Activated CD8-positive, alpha-beta memory T cell treated with anti-CD3 and anti-CD28 coated beads, Interleukin-2, amount 50 U/mL, for 4 hours (primary cell): ENCODE results near the gene DNAJC5.
"Not testable (repeated sequence)": the region's sequence is repeated elsewhere in the genome, so short reads cannot be mapped to it uniquely, and the experiment has no call there.

Experiments used
- DNase-seq: peaks from one replicate; pipeline ENCODE4 v3.0.0-alpha.2; 2020

DNAJC5 gene

GRCh38 chr20:63861981-63862901, 32.7 kb upstream of the DNAJC5 start:
- DNase-seq, result no peak

GRCh38 chr20:63863021-63863797, 31.7 kb upstream of the DNAJC5 start:
- DNase-seq, result no peak

GRCh38 chr20:63863798-63864544, 31.0 kb upstream of the DNAJC5 start:
- DNase-seq, result peak; percentile 73

DNA sequence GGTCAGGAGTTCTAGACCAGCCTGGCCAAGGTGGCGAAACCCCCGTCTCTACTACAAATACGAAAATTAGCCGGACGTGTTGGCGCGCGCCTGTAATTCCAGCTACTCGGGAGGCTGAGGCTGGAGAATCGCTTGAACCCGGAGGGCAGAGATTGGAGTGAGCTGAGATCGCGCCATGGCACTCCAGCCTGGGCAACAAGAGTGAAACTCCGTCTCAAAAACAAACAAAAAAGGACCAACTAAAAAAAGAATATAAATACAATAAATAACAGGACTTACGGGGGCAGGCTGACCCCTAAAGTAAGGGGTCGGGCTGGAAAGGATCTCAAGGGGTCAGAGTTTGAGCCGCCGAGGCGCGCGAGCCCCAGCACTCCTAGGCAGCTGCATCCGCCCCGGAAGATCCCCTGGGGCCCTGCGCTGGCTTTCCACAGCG, 30.4 kb upstream of the DNAJC5 start:
- DNase-seq, result no peak

- DNase-seq, result peak; percentile 96
Observed at GRCh38 chr20:63864978-63865640, 29.8 kb upstream of the DNAJC5 start, which contains the start of gene TPD52L2. TPD52L2 (plus strand) TSS chr20:63865270; CDS start chr20:63865366, 96 bp downstream.

GRCh38 chr20:63867042-63867441, 27.9 kb upstream of the DNAJC5 start:
- DNase-seq, result not testable (repeated sequence)

- no peak for DNase-seq
Observed at GRCh38 chr20:63868264-63868663, 26.7 kb upstream of the DNAJC5 start.

DNA sequence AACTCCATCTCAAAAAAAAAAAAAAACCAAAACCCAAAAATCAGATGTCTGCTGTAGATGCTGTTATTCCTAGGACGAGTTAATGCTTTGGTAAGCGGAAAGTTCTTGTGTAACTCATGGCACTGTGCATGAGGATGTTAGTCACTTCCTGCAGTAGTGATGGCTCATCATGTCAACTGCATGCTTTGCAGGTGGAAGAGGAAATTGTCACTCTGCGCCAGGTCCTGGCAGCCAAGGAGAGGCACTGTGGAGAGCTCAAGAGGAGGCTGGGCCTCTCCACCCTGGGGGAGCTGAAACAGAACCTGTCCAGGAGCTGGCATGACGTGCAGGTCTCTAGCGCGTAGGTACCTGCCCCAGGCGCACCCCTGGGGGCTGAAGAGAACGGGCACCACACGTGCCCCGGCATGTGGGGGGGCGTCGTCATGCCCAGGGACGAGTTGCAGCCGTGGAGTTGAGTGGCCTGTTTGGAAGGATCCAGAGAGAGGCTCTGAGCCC, 21.4 kb upstream of the DNAJC5 start:
- no peak for DNase-seq

GRCh38 chr20:63874241-63874640, 20.7 kb upstream of the DNAJC5 start:
- DNase-seq, result not testable (repeated sequence)

- no peak for DNase-seq
Observed at GRCh38 chr20:63876489-63877036, 18.4 kb upstream of the DNAJC5 start.

- no peak for DNase-seq
Observed at GRCh38 chr20:63877755-63878470, 17.0 kb upstream of the DNAJC5 start.

- DNase-seq, result no peak
Observed at GRCh38 chr20:63878899-63879663, 15.8 kb upstream of the DNAJC5 start.

GRCh38 chr20:63880901-63881300, 14.0 kb upstream of the DNAJC5 start:
- DNase-seq, result not testable (repeated sequence)

GRCh38 chr20:63881451-63882226, 13.3 kb upstream of the DNAJC5 start:
- no peak for DNase-seq

GRCh38 chr20:63882257-63883200, 12.4 kb upstream of the DNAJC5 start:
- no peak for DNase-seq

DNA sequence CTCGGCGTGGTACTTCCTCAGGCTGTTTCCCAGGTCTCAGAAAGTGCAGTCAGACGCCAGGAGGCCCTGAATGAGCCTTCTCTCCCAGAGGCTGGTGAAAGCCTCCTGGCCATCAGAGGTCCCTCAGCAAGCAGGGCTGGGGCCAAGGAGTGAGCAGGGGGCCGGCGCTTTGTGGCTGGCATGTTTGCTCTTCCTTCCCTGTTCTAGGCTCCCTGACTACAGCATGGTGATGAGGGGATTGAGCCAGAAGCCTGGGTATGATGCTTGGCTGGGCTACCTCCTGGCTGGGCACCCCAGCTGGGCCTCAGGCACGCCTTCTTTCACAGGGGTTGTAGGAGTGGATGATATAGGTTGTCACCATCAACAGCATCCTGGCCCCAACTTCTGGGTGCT, 11.7 kb upstream of the DNAJC5 start:
- DNase-seq, result no peak

GRCh38 chr20:63884506-63885263, 10.2 kb upstream of the DNAJC5 start:
- no peak for DNase-seq
